ENCODE results near the gene CDC42EP5. TPM values are rescaled to one million over a fixed set of nuclear protein-coding genes. Genes with fewer than 3 reads are reported as not detected.
A peak's percentile ranks its signal among the peaks of the same experiment; 100 is the strongest.

CDC42EP5 gene
- total RNA-seq, 1 donor from 2014 or later, result not detected

- peak overlapping the region; percentile 36 for H3K4me3 Mint-ChIP-seq (ENCODE audit: unreplicated experiment)
- H3K27me3 Mint-ChIP-seq (ENCODE audit: unreplicated experiment), result peaks cover 12% of the 10 kb centered on the region
- peaks cover 16% of the 10 kb centered on the region for H3K9me3 Mint-ChIP-seq (ENCODE audit: unreplicated experiment)
- no peak for DNase-seq
- H3K4me1 Mint-ChIP-seq (ENCODE audit: low read depth, unreplicated experiment), result peaks cover 20% of the 10 kb centered on the region
- H3K27ac Mint-ChIP-seq (ENCODE audit: unreplicated experiment), result no peak overlapping the region
- TF ChIP-seq CTCF (IDR thresholded peaks at IDR 0.05; ENCODE audit: partially characterized antibody, unreplicated experiment), result no peak
- peaks cover 15% of the 10 kb centered on the region for H3K36me3 Mint-ChIP-seq (ENCODE audit: unreplicated experiment)
These were observed 54.8 kb downstream of the CDC42EP5 start for GRCh38 chr19:54418030-54418929.

- H3K36me3 Mint-ChIP-seq (ENCODE audit: unreplicated experiment), result peaks cover 19% of the 10 kb centered on the region
- H3K27me3 Mint-ChIP-seq (ENCODE audit: unreplicated experiment), result peaks cover 11% of the 10 kb centered on the region
- H3K9me3 Mint-ChIP-seq (ENCODE audit: unreplicated experiment), result peaks cover 15% of the 10 kb centered on the region
- no peak for DNase-seq
- peak overlapping the region; percentile 59 for H3K27ac Mint-ChIP-seq (ENCODE audit: unreplicated experiment)
- no peak for TF ChIP-seq CTCF (IDR thresholded peaks at IDR 0.05; ENCODE audit: partially characterized antibody, unreplicated experiment)
- peaks cover 18% of the 10 kb centered on the region for H3K4me1 Mint-ChIP-seq (ENCODE audit: low read depth, unreplicated experiment)
- peak overlapping the region; percentile 57 for H3K4me3 Mint-ChIP-seq (ENCODE audit: unreplicated experiment)
These were observed 56.2 kb downstream of the CDC42EP5 start for GRCh38 chr19:54416695-54417491.

GRCh38 chr19:54415901-54416673, 57.0 kb downstream of the CDC42EP5 start:
- Mint-ChIP-seq H3K9me3 (ENCODE audit: unreplicated experiment) (peaks cover 15% of the 10 kb centered on the region), H3K27me3 (ENCODE audit: unreplicated experiment) (peaks cover 11% of the 10 kb centered on the region), H3K4me1 (ENCODE audit: low read depth, unreplicated experiment) (peaks cover 15% of the 10 kb centered on the region), H3K36me3 (ENCODE audit: unreplicated experiment) (peaks cover 19% of the 10 kb centered on the region), H3K27ac (ENCODE audit: unreplicated experiment) (no peak overlapping the region), H3K4me3 (ENCODE audit: unreplicated experiment) (no peak overlapping the region)
- no peak for TF ChIP-seq CTCF (IDR thresholded peaks at IDR 0.05; ENCODE audit: partially characterized antibody, unreplicated experiment)
- DNase-seq, result no peak

GRCh38 chr19:54415208-54415900, 57.7 kb downstream of the CDC42EP5 start, which contains the start of gene TTYH1:
Gene TTYH1 (plus strand): TSS chr19:54415464. CDS start chr19:54415553, 89 bp downstream.
- H3K36me3 Mint-ChIP-seq (ENCODE audit: unreplicated experiment), result peaks cover 19% of the 10 kb centered on the region
- TF ChIP-seq CTCF (IDR thresholded peaks at IDR 0.05; ENCODE audit: partially characterized antibody, unreplicated experiment), result peak; percentile 97
- H3K27me3 Mint-ChIP-seq (ENCODE audit: unreplicated experiment), result peaks cover 12% of the 10 kb centered on the region
- H3K4me1 Mint-ChIP-seq (ENCODE audit: low read depth, unreplicated experiment), result peaks cover 18% of the 10 kb centered on the region
- peak within 1 kb of the TSS; percentile 68 for H3K4me3 Mint-ChIP-seq (ENCODE audit: unreplicated experiment)
- H3K27ac Mint-ChIP-seq (ENCODE audit: unreplicated experiment), result no peak within 1 kb of the TSS
- peaks cover 17% of the 10 kb centered on the region for H3K9me3 Mint-ChIP-seq (ENCODE audit: unreplicated experiment)
- DNase-seq, result peak; percentile 77

Other genes with a start within 250 kb of the CDC42EP5 start
- not detected for gene LILRA6, start 230.5 kb downstream of the CDC42EP5 start, total RNA-seq (ENCODE audit: unreplicated experiment)
- gene LILRB5, start 216.0 kb downstream of the CDC42EP5 start, total RNA-seq (ENCODE audit: unreplicated experiment), result 0.17 TPM
- 0.54 TPM for gene LILRB2, start 192.2 kb downstream of the CDC42EP5 start, total RNA-seq (ENCODE audit: unreplicated experiment)
- not detected for gene LILRA5, start 160.1 kb downstream of the CDC42EP5 start, total RNA-seq (ENCODE audit: unreplicated experiment)
- not detected for gene LILRA4, start 134.1 kb downstream of the CDC42EP5 start, total RNA-seq (ENCODE audit: unreplicated experiment)
- gene LAIR1, start 108.4 kb downstream of the CDC42EP5 start, total RNA-seq (ENCODE audit: unreplicated experiment), result not detected
- 2.9 TPM for gene TTYH1, start 57.8 kb downstream of the CDC42EP5 start, total RNA-seq (ENCODE audit: unreplicated experiment)
- gene LENG8, start 24.1 kb downstream of the CDC42EP5 start, total RNA-seq (ENCODE audit: unreplicated experiment), result 278 TPM
- 4.7 TPM for gene LENG9, start 9.5 kb downstream of the CDC42EP5 start, total RNA-seq (ENCODE audit: unreplicated experiment)
- gene LAIR2, start 29.5 kb upstream of the CDC42EP5 start, total RNA-seq (ENCODE audit: unreplicated experiment), result not detected
- not detected for gene LILRA2, start 100.5 kb upstream of the CDC42EP5 start, total RNA-seq (ENCODE audit: unreplicated experiment)
- not detected for gene LILRA1, start 120.3 kb upstream of the CDC42EP5 start, total RNA-seq (ENCODE audit: unreplicated experiment)
- gene LILRB1, start 157.2 kb upstream of the CDC42EP5 start, total RNA-seq (ENCODE audit: unreplicated experiment), result 0.22 TPM
- 0.44 TPM for gene LILRB4, start 189.7 kb upstream of the CDC42EP5 start, total RNA-seq (ENCODE audit: unreplicated experiment)